ENCODE data around the gene TRA2B. TPM values are rescaled to one million over a fixed set of nuclear protein-coding genes. Genes with fewer than 3 reads are reported as not detected.

TRA2B gene
- total RNA-seq = 100 to 1,000 TPM; 137 to 267 TPM

GRCh38 chr3:185937689-185938374 lies at the start of gene TRA2B:
TSS of gene TRA2B (minus strand) at chr3:185938014. CDS start at chr3:185937860, 154 bp downstream.
- DNase-seq (ENCODE audit: low spot score) = peak; percentile 93
- Histone ChIP-seq H3K4me1 (ENCODE audit: control insufficient read depth in 1 of 2, low read depth in 2 of 2) (peaks cover 20 to 25% of the 10 kb centered on the region in 2 donors), H3K4me3 (peak within 1 kb of the TSS; percentile 80), H3K27me3 (replicated peaks; ENCODE audit: insufficient read depth) (no peaks in the 10 kb centered on the region), H3K27ac (peak within 1 kb of the TSS; percentile 97 to 100), H3K9me3 (no peaks in the 10 kb centered on the region), H3K36me3 (no peaks in the 10 kb centered on the region)
- no peak for TF ChIP-seq CTCF (IDR thresholded peaks at IDR 0.05)
- peak; percentile 95 for ATAC-seq (ENCODE audit: insufficient number of reproducible peaks, low FRiP score, low read depth)

- ATAC-seq (ENCODE audit: insufficient number of reproducible peaks, low FRiP score, low read depth) = no peak
Observed at GRCh38 chr3:185986198-185986777, 48.5 kb upstream of the TRA2B start.

GRCh38 chr3:185984203-185984602 lies 46.4 kb upstream of the TRA2B start:
- no peak for TF ChIP-seq CTCF (IDR thresholded peaks at IDR 0.05)
- no peaks in the 10 kb centered on the region for H3K36me3 ChIP-seq
- DNase-seq (ENCODE audit: low spot score) (no peak), ATAC-seq (ENCODE audit: insufficient number of reproducible peaks, low FRiP score, low read depth) (no peak)
- H3K4me3 ChIP-seq = peak overlapping the region; percentile 6
- H3K27me3 ChIP-seq (replicated peaks; ENCODE audit: insufficient read depth) = no peaks in the 10 kb centered on the region
- H3K27ac ChIP-seq = peak overlapping the region in 1 of 2 donors; percentile 28
- H3K9me3 ChIP-seq = no peaks in the 10 kb centered on the region
- peaks cover 20 to 49% of the 10 kb centered on the region in 2 donors for H3K4me1 ChIP-seq (ENCODE audit: control insufficient read depth in 1 of 2, low read depth in 2 of 2)

More at GRCh38 chr3:185986198-185986777, 48.5 kb upstream of the TRA2B start:
- Histone ChIP-seq H3K9me3 (no peaks in the 10 kb centered on the region), H3K36me3 (no peaks in the 10 kb centered on the region), H3K27ac (no peak overlapping the region), H3K4me1 (ENCODE audit: control insufficient read depth in 1 of 2, low read depth in 2 of 2) (peaks cover 14 to 31% of the 10 kb centered on the region in 2 donors), H3K4me3 (no peak overlapping the region), H3K27me3 (replicated peaks; ENCODE audit: insufficient read depth) (no peaks in the 10 kb centered on the region)
- no peak for TF ChIP-seq CTCF (IDR thresholded peaks at IDR 0.05)
- DNase-seq (ENCODE audit: low spot score) = no peak

- TF ChIP-seq CTCF (IDR thresholded peaks at IDR 0.05) = peak; percentile 90
- H3K9me3 ChIP-seq = no peaks in the 10 kb centered on the region
- H3K27me3 ChIP-seq (replicated peaks; ENCODE audit: insufficient read depth) = no peaks in the 10 kb centered on the region
- no peak overlapping the region for H3K27ac ChIP-seq
- H3K4me1 ChIP-seq (ENCODE audit: control insufficient read depth in 1 of 2, low read depth in 2 of 2) = peaks cover 20 to 49% of the 10 kb centered on the region in 2 donors
- H3K4me3 ChIP-seq = peak overlapping the region; percentile 6
- peak; percentile 54 for ATAC-seq (ENCODE audit: insufficient number of reproducible peaks, low FRiP score, low read depth)
- peak; percentile 43 for DNase-seq (ENCODE audit: low spot score)
- H3K36me3 ChIP-seq = no peaks in the 10 kb centered on the region
Observed at GRCh38 chr3:185983495-185984141, 45.8 kb upstream of the TRA2B start.

GRCh38 chr3:185982632-185983031 lies 44.8 kb upstream of the TRA2B start:
- no peaks in the 10 kb centered on the region for H3K9me3 ChIP-seq
- H3K4me3 ChIP-seq = no peak overlapping the region
- no peaks in the 10 kb centered on the region for H3K36me3 ChIP-seq
- peak overlapping the region in 1 of 2 donors; percentile 71 for H3K27ac ChIP-seq
- TF ChIP-seq CTCF (IDR thresholded peaks at IDR 0.05) = no peak
- H3K27me3 ChIP-seq (replicated peaks; ENCODE audit: insufficient read depth) = no peaks in the 10 kb centered on the region
- ATAC-seq (ENCODE audit: insufficient number of reproducible peaks, low FRiP score, low read depth) (no peak), DNase-seq (ENCODE audit: low spot score) (no peak)
- peaks cover 20 to 49% of the 10 kb centered on the region in 2 donors for H3K4me1 ChIP-seq (ENCODE audit: control insufficient read depth in 1 of 2, low read depth in 2 of 2)
